ENCODE data around the gene MYO1D. TPM values are rescaled to one million over a fixed set of nuclear protein-coding genes. Genes with fewer than 3 reads are reported as not detected.

Gene MYO1D
- total RNA-seq, 1 experiment from 2014 or later = 206 TPM

- H3K9me3 ChIP-seq = peaks cover 19% of the 10 kb centered on the region
- Mint-ChIP-seq H3K9me3 (ENCODE audit: unreplicated experiment) (no peaks in the 10 kb centered on the region), H3K27me3 (ENCODE audit: insufficient read depth, unreplicated experiment) (no peaks in the 10 kb centered on the region), H3K4me1 (ENCODE audit: low read depth, unreplicated experiment) (peaks cover 12% of the 10 kb centered on the region), H3K36me3 (ENCODE audit: insufficient read depth, unreplicated experiment) (no peaks in the 10 kb centered on the region), H3K4me3 (ENCODE audit: unreplicated experiment) (no peak overlapping the region), H3K27ac (ENCODE audit: unreplicated experiment) (no peak overlapping the region)
- ChIA-PET POLR2A (no interaction called here), CTCF (interaction anchor here (0.5 to 1.2 kb wide), 3 partner anchors 28 to 132 kb away, joined by 3 read pairs; partner anchors contain the start of gene MYO1D)
- H3K4me3 ChIP-seq (ENCODE audit: low read depth, low read length) = no peak overlapping the region
- no TSS peak for BruUV-seq (replicated peaks)
- intact Hi-C loops (cut with micrococcal nuclease; ENCODE audit: unreplicated experiment) = no loop called here
- no peaks in the 10 kb centered on the region for H3K27me3 ChIP-seq (replicated peaks; ENCODE audit: control insufficient read depth, insufficient read depth, low read length)
- TF ChIP-seq, protein P1, sequence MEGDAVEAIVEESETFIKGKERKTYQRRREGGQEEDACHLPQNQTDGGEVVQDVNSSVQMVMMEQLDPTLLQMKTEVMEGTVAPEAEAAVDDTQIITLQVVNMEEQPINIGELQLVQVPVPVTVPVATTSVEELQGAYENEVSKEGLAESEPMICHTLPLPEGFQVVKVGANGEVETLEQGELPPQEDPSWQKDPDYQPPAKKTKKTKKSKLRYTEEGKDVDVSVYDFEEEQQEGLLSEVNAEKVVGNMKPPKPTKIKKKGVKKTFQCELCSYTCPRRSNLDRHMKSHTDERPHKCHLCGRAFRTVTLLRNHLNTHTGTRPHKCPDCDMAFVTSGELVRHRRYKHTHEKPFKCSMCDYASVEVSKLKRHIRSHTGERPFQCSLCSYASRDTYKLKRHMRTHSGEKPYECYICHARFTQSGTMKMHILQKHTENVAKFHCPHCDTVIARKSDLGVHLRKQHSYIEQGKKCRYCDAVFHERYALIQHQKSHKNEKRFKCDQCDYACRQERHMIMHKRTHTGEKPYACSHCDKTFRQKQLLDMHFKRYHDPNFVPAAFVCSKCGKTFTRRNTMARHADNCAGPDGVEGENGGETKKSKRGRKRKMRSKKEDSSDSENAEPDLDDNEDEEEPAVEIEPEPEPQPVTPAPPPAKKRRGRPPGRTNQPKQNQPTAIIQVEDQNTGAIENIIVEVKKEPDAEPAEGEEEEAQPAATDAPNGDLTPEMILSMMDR (IDR thresholded peaks at IDR 0.05; ENCODE audit: insufficient read depth in 1 of 2, low read depth in 1 of 2, low read length in 1 of 2, severe bottlenecking in 1 of 2, unreplicated experiment in 1 of 2) = no peak
- no peak for DNase-seq
- H3K4me1 ChIP-seq = peaks cover 24% of the 10 kb centered on the region
- H3K36me3 ChIP-seq (ENCODE audit: control insufficient read depth, insufficient read depth, low read length) = no peaks in the 10 kb centered on the region
Measured at GRCh38 chr17:32904891-32905290, 28.0 kb upstream of the MYO1D start.

GRCh38 chr17:32903774-32904673 lies 27.1 kb upstream of the MYO1D start:
- no peak overlapping the region for H3K4me3 Mint-ChIP-seq (ENCODE audit: unreplicated experiment)
- DNase-seq = no peak
- ChIA-PET POLR2A (no interaction called here), CTCF (interaction anchor here (1.2 kb wide), 1 partner anchor 27 kb away, joined by 3 read pairs; the partner anchor contains the start of gene MYO1D)
- Histone ChIP-seq H3K27me3 (replicated peaks; ENCODE audit: control insufficient read depth, insufficient read depth, low read length) (no peaks in the 10 kb centered on the region), H3K36me3 (ENCODE audit: control insufficient read depth, insufficient read depth, low read length) (no peaks in the 10 kb centered on the region), H3K4me1 (peaks cover 27% of the 10 kb centered on the region), H3K4me3 (ENCODE audit: low read depth, low read length) (no peak overlapping the region), H3K9me3 (peaks cover 19% of the 10 kb centered on the region)
- intact Hi-C loops (cut with micrococcal nuclease; ENCODE audit: unreplicated experiment) = no loop called here
- H3K27me3 Mint-ChIP-seq (ENCODE audit: insufficient read depth, unreplicated experiment) = no peaks in the 10 kb centered on the region
- H3K36me3 Mint-ChIP-seq (ENCODE audit: insufficient read depth, unreplicated experiment) = no peaks in the 10 kb centered on the region
- no peak overlapping the region for H3K27ac Mint-ChIP-seq (ENCODE audit: unreplicated experiment)
- no TSS peak for BruUV-seq (replicated peaks)
- no peaks in the 10 kb centered on the region for H3K9me3 Mint-ChIP-seq (ENCODE audit: unreplicated experiment)
- TF ChIP-seq, protein P1 (IDR thresholded peaks at IDR 0.05; ENCODE audit: insufficient read depth in 1 of 2, low read depth in 1 of 2, low read length in 1 of 2, severe bottlenecking in 1 of 2, unreplicated experiment in 1 of 2) = no peak
- peaks cover 11% of the 10 kb centered on the region for H3K4me1 Mint-ChIP-seq (ENCODE audit: low read depth, unreplicated experiment)

DNA sequence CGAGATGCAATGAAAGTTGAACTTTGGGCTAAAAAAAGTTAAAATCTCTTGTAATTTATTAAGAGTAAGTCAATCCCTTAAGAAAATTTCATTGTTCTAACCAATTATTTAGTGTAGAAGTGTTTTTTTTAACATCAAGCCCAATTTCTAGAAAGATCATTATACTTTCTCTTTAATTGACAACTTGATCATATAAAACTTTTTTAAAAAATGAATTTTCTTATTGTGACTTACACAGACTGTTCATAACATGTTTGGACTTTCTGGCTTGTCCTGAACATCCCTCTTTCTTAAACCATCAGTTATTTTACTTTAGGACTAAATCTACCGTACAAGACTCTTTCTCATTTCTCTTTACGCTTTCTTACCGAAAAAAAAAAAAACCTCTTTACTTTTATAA lies 24.8 kb upstream of the MYO1D start:
- TF ChIP-seq, protein P1 (IDR thresholded peaks at IDR 0.05; ENCODE audit: insufficient read depth in 1 of 2, low read depth in 1 of 2, low read length in 1 of 2, severe bottlenecking in 1 of 2, unreplicated experiment in 1 of 2) = no peak
- peaks cover 45% of the 10 kb centered on the region for H3K4me1 ChIP-seq
- Mint-ChIP-seq H3K27me3 (ENCODE audit: insufficient read depth, unreplicated experiment) (no peaks in the 10 kb centered on the region), H3K9me3 (ENCODE audit: unreplicated experiment) (no peaks in the 10 kb centered on the region), H3K36me3 (ENCODE audit: insufficient read depth, unreplicated experiment) (no peaks in the 10 kb centered on the region), H3K4me3 (ENCODE audit: unreplicated experiment) (no peak overlapping the region), H3K27ac (ENCODE audit: unreplicated experiment) (no peak overlapping the region), H3K4me1 (ENCODE audit: low read depth, unreplicated experiment) (peaks cover 29% of the 10 kb centered on the region)
- CTCF ChIA-PET = no interaction called here
- DNase-seq = no peak
- no TSS peak for BruUV-seq (replicated peaks)
- POLR2A ChIA-PET = no interaction called here
- intact Hi-C loops (cut with micrococcal nuclease; ENCODE audit: unreplicated experiment) = no loop called here
- H3K9me3 ChIP-seq = peaks cover 19% of the 10 kb centered on the region
- H3K36me3 ChIP-seq (ENCODE audit: control insufficient read depth, insufficient read depth, low read length) = no peaks in the 10 kb centered on the region
- H3K4me3 ChIP-seq (ENCODE audit: low read depth, low read length) = no peak overlapping the region
- no peaks in the 10 kb centered on the region for H3K27me3 ChIP-seq (replicated peaks; ENCODE audit: control insufficient read depth, insufficient read depth, low read length)
